ENCODE measurements around the gene LUZP1. TPM values are rescaled to one million over a fixed set of nuclear protein-coding genes. Genes with fewer than 3 reads are reported as not detected.

Gene LUZP1
- total RNA-seq (2014; rRNA removed; shearing (Covaris generic)): 44.1 and 45.7 TPM in 2 replicates
- polyA plus RNA-seq (2016; fragmentation: Nextera tagmentation; extraction: Ambion mirVana): 125 and 152 TPM in 2 replicates
- long read RNA-seq, transcript LUZP1-204 (4 exons, 1,190 nt): major isoform, 14 of 49 reads
- long read RNA-seq, partial matches to known transcripts: 28 of 49 reads
- long read RNA-seq, other reads (novel, unspliced or antisense): 7 of 49 reads

GRCh38 chr1:23168445-23169194 is at the start of gene LUZP1:
Gene LUZP1, minus strand, starts transcription at chr1:23168856.
- DNase-seq (ENCODE audit: low spot score) (peak; percentile 81), ATAC-seq (peak; percentile 72)
- H3K27ac Mint-ChIP-seq: peak within 1 kb of the TSS; percentile 98
- peaks cover 33% of the 10 kb centered on the region for H4K20me1 ChIP-seq (replicated peaks; ENCODE audit: insufficient read depth)
- peaks cover 21% of the 10 kb centered on the region for H3K4me1 ChIP-seq (ENCODE audit: insufficient read depth)
- H3K36me3 Mint-ChIP-seq (ENCODE audit: low read depth): no peaks in the 10 kb centered on the region
- H3K4me3 Mint-ChIP-seq: peak within 1 kb of the TSS; percentile 96
- H3K27ac ChIP-seq (ENCODE audit: low read depth): peak within 1 kb of the TSS; percentile 97
- peak within 1 kb of the TSS; percentile 84 for H3K4me2 ChIP-seq
- peak within 1 kb of the TSS; percentile 98 for H3K4me3 ChIP-seq
- 0 out of 2 replicates have a peak, but pooled peaks cover 2% of the 10 kb centered on the region for H3F3A ChIP-seq (replicated peaks; ENCODE audit: low read depth)
- H3K27me3 ChIP-seq (ENCODE audit: insufficient read depth): no peaks in the 10 kb centered on the region
- H3K79me2 ChIP-seq (replicated peaks; ENCODE audit: insufficient read depth): peaks cover 40% of the 10 kb centered on the region
- no peaks in the 10 kb centered on the region for H3K36me3 ChIP-seq (ENCODE audit: insufficient read depth)
- H3K27me3 Mint-ChIP-seq (ENCODE audit: insufficient read depth, low read depth, poor library complexity): peaks cover 10% of the 10 kb centered on the region
- H3K9me3 Mint-ChIP-seq: no peaks in the 10 kb centered on the region
- H2AFZ ChIP-seq: peak within 1 kb of the TSS; percentile 82
- peaks cover 27% of the 10 kb centered on the region for H3K4me1 Mint-ChIP-seq
- peak; percentile 96 for TF ChIP-seq CREB1 (CRISPR knock-in tag; IDR thresholded peaks at IDR 0.05; ENCODE audit: low read depth)
- TF ChIP-seq, protein P1, sequence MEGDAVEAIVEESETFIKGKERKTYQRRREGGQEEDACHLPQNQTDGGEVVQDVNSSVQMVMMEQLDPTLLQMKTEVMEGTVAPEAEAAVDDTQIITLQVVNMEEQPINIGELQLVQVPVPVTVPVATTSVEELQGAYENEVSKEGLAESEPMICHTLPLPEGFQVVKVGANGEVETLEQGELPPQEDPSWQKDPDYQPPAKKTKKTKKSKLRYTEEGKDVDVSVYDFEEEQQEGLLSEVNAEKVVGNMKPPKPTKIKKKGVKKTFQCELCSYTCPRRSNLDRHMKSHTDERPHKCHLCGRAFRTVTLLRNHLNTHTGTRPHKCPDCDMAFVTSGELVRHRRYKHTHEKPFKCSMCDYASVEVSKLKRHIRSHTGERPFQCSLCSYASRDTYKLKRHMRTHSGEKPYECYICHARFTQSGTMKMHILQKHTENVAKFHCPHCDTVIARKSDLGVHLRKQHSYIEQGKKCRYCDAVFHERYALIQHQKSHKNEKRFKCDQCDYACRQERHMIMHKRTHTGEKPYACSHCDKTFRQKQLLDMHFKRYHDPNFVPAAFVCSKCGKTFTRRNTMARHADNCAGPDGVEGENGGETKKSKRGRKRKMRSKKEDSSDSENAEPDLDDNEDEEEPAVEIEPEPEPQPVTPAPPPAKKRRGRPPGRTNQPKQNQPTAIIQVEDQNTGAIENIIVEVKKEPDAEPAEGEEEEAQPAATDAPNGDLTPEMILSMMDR (conservative IDR thresholded peaks at IDR 0.05; ENCODE audit: low read depth in 2 of 2): 0 out of 4 replicates have a peak, but pooled peaks of 1 of the 2 experiments have one; percentile 4
- no peak for TF ChIP-seq EZH2 (IDR thresholded peaks at IDR 0.05; ENCODE audit: low read depth, unreplicated experiment)
- TF ChIP-seq POLR2AphosphoS5 (IDR thresholded peaks at IDR 0.05; ENCODE audit: low read depth): peak; percentile 98
- no peak for TF ChIP-seq NANOG (IDR thresholded peaks at IDR 0.05; ENCODE audit: borderline replicate concordance)
- no peaks in the 10 kb centered on the region for H3K9me2 ChIP-seq (ENCODE audit: insufficient read depth)

GRCh38 chr1:23217421-23218115 is 48.9 kb upstream of the LUZP1 start, which contains the start of gene HTR1D:
Gene HTR1D, minus strand, starts transcription at chr1:23217502. Its CDS starts 23,283 bp downstream, at chr1:23194219.
- Histone ChIP-seq H3K27ac (ENCODE audit: low read depth) (no peak within 1 kb of the TSS), H3K27me3 (ENCODE audit: insufficient read depth) (peaks cover 18% of the 10 kb centered on the region), H3K4me3 (peak within 1 kb of the TSS; percentile 84), H3K4me2 (peak within 1 kb of the TSS; percentile 98), H2AFZ (peak within 1 kb of the TSS; percentile 99), H3K9me2 (ENCODE audit: insufficient read depth) (no peaks in the 10 kb centered on the region), H3F3A (replicated peaks; ENCODE audit: low read depth) (0 out of 2 replicates have a peak, but pooled peaks cover 5% of the 10 kb centered on the region), H3K79me2 (replicated peaks; ENCODE audit: insufficient read depth) (peaks cover 8% of the 10 kb centered on the region; the same call in 1 of the 2 replicates), H3K4me1 (ENCODE audit: insufficient read depth) (peaks cover 20% of the 10 kb centered on the region), H3K36me3 (ENCODE audit: insufficient read depth) (no peaks in the 10 kb centered on the region), H4K20me1 (replicated peaks; ENCODE audit: insufficient read depth) (no peaks in the 10 kb centered on the region; the same call in 1 of the 2 replicates)
- ATAC-seq: peak; percentile 71
- DNase-seq (ENCODE audit: low spot score): peak; percentile 88
- H3K9me3 Mint-ChIP-seq: no peaks in the 10 kb centered on the region
- H3K27me3 Mint-ChIP-seq (ENCODE audit: insufficient read depth, low read depth, poor library complexity): peaks cover 20% of the 10 kb centered on the region
- H3K27ac Mint-ChIP-seq: no peak within 1 kb of the TSS
- H3K4me3 Mint-ChIP-seq: peak within 1 kb of the TSS; percentile 77
- H3K4me1 Mint-ChIP-seq: peaks cover 21% of the 10 kb centered on the region
- no peaks in the 10 kb centered on the region for H3K36me3 Mint-ChIP-seq (ENCODE audit: low read depth)
- TF ChIP-seq ZNF114 (CRISPR knock-in tag; IDR thresholded peaks at IDR 0.05): no peak
- no peak for TF ChIP-seq NANOG (IDR thresholded peaks at IDR 0.05; ENCODE audit: borderline replicate concordance)
- TF ChIP-seq JUNB (IDR thresholded peaks at IDR 0.05; ENCODE audit: unreplicated experiment): no peak
- no peak for TF ChIP-seq EZH2phosphoT487 (IDR thresholded peaks at IDR 0.05; ENCODE audit: unreplicated experiment)
- TF ChIP-seq, protein P1 (conservative IDR thresholded peaks at IDR 0.05; ENCODE audit: low read depth in 2 of 2): no peak
- TF ChIP-seq REST (IDR thresholded peaks at IDR 0.05; ENCODE audit: unreplicated experiment): no peak

All from GM23338 (cell line).